ENCODE data around the gene CDC37L1.
"Not testable (repeated sequence)": the region's sequence is repeated elsewhere in the genome, so short reads cannot be mapped to it uniquely, and the experiment has no call there.

Gene CDC37L1

GRCh38 chr9:4754530-4754929, 75.2 kb downstream of the CDC37L1 start:
- not testable (repeated sequence) for DNase-seq (ENCODE audit: low read depth in 2 of 2)

GRCh38 chr9:4755026-4755609, 75.7 kb downstream of the CDC37L1 start:
- DNase-seq (ENCODE audit: low read depth in 2 of 2), result no peak

GRCh38 chr9:4756420-4756819, 77.1 kb downstream of the CDC37L1 start:
- DNase-seq (ENCODE audit: low read depth in 2 of 2), result no peak

Measured in stimulated activated CD4-positive, alpha-beta T cell treated with anti-CD3 and anti-CD28 coated beads, Interleukin-1b, Interleukin-23, amount 100 ng/mL, for 1 hour (primary cell).